GM19035 (cell line): ENCODE data around the gene ATXN1.
"Not testable (repeated sequence)": the region's sequence is repeated elsewhere in the genome, so short reads cannot be mapped to it uniquely, and the experiment has no call there.

Experiments used
- ATAC-seq: cut with Tn5 transposase; IDR thresholded peaks from one replicate; pipeline ENCODE4 v1.9.1; 2021; ENCODE audit not compliant: unreplicated experiment

The ATXN1 gene

GRCh38 chr6:16702627-16703378 is 58.5 kb downstream of the ATXN1 start:
- not testable (repeated sequence) for ATAC-seq

DNA sequence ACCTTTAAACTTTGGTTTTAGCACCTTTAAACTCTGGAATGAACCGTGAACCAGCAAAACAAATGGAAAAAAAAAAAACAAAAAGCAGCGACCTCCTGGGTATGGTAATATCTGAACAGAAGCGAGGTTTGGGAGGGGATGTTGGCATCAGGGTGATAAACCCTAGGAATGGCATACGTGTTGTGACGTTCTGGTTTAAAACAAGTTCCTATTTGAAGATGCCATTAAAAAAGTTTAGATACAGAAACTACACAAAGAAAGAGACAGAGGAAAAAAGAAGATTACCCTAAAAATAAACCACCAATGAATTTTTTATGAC is 60.4 kb downstream of the ATXN1 start:
- no peak for ATAC-seq

DNA sequence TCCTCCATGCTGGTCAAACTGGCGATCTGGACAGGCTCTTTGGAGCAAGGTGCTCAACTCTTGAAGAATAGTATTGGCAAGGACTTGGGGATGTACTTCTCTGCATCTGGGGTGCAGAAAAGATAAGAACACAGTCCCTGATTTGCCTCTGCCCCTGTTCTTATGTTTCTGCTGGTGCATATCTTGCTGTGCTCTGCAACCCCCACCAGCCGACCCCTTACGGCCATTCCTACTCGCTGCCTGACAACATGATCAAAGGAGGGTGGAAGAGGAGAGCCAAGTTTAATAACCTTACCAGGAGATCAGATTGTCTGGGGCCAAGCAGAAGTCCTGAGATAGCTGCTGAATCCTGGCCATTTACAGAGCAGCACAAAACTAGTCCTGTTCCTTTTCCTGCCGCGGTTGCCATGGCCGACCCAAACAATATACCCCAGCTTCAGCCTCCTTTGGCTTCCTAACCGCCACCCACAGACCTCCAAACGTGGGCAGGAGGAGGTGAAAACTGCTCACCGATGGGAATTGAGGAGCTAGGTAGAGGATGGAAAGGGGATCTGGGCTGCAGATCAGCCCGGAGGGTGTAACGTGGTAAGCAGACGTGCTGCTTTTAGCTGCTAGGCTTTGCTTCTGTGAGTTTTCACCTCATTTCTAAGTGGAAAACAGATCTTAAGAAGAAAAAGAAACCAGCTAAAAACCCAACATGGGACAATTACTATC is 60.9 kb downstream of the ATXN1 start:
- no peak for ATAC-seq

- no peak for ATAC-seq
Observed at GRCh38 chr6:16698997-16699868, 62.0 kb downstream of the ATXN1 start.

DNA sequence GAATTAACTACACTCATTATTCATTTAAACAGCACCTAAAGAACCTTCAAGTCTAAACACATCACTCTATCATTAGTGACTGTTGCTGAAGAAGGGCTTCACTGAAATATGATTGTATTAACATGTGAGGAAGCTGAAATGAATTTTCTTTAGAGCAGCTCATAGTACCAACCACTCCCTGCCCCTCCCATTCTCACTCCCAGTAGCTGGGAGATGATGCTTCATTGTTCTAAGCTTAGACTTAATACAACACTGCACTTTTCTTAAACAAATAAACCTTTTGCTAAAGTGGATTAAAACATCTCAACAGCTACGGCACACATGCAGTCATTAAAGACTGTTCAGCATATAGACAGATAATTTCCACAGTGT is 63.1 kb downstream of the ATXN1 start:
- ATAC-seq: no peak

- no peak for ATAC-seq
Observed at GRCh38 chr6:16697437-16698161, 63.7 kb downstream of the ATXN1 start.

GRCh38 chr6:16696496-16696895 is 64.8 kb downstream of the ATXN1 start:
- no peak for ATAC-seq

DNA sequence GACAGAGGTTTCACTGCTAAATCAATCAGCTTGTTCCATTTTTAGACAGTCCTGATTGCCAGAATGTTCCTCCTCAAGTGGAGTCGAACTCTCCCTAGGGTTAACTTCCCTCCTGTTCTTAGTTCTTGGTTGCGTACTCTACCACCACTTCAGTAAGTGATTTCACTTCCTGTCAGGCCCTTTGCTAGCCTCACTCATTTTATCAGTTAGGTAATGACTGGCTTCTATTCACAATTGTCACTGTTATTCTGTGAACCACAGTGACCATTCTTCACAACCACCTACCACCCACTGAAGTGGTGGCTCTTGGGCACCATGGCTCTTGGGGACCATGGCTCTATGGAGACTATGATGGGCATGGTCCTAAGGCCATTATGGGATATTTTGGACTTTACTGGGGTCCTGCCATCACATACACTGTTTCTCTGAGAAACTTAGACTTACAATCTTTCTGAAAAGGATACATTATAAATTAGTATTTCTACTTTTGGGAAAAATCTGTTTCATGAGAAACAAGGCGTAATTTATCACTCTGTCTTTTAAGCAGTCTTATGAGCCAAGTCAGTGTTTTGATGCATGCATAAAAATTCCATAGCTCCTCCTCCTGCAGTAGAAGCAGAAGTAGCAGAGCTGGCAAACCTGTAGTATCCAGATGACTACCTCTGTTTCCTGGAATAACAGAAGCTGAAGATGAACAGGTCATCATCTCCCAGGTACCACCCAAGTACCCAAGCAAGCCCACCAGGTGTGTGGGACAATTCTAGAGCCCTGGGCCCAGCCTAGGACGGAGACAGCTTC is 66.3 kb downstream of the ATXN1 start:
- ATAC-seq: peak; percentile 63

DNA sequence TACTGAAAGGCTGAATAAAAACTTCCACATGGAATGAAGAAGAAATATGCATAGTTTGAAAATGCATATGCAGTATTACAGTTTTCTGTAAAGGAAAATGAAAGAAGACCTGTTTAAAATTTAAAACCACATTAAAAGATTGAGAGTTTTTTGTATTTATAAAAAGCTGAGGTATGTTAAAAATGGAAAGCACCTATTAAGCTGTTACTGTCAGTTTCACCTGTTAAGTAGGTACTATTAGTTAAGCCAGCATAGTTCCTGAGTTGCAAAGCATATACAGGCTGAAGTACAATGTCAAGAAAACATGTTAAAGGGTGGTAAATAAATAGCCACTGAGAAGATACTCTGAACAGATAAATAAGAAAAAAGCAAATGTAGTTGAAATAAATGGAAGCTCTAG is 69.9 kb downstream of the ATXN1 start:
- no peak for ATAC-seq

DNA sequence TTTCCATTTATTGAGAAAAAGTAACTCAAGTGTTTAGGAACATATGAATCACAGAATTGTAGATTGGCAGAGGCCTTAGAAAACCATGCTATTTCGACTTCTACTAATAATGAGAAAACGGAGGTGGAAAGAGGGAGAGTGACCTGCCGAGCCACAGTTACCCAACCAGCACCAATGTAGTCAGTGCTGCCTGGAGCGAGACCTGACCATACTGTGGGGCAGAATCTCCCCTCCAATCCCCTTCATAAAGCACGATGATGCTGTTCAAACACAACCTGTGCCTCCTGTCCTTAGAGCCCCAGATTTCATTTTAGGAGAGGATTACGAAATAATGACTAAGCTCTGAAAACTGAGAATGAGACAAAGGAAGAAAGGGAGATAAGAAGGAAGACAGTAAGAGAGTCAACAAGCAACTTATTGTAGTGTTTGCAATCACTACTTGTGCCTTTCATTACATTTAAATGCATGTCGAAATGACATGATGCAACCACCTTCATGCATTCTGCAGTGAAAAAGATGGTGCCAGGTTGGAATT is 70.6 kb downstream of the ATXN1 start:
- ATAC-seq: peak; percentile 71

DNA sequence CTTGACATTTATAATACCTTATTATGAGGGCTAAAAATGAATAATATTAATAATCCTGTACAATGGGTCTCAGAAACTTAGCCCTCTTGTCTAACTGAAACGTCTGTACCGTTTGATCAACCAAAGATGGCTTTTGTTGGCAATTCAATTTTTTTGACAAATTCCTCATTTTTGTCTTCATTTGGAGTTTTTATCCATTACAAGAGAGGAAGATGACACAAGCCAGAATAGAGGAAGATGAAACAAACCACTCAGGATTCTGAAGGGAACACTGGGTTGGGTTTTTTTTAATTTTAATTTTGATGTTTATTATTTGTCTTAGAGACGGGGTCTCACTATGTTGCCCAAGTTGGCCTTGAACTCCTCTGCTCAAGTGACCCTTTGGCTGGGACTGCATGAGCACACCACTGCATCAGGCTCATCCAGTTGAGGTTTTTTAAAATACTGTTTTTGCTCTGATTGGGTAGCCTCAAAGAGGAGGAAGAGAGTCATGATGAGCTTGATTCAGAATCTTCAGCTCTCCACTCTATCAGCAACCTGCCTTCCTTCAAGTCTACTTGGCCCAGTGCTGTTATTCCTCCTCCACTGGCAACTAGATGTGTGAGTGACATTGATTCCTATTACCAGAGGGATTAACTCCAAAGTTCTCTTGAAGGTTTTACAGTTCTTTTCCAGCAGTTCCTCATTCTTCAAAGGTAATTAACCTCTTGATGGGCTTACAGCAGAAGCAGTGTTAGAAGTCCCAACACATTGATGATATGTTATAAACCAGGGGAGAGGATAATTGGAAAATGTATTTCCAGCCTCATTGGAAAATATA is 71.3 kb downstream of the ATXN1 start:
- ATAC-seq: no peak

GRCh38 chr6:16688984-16689636 is 72.2 kb downstream of the ATXN1 start:
- ATAC-seq: no peak

GRCh38 chr6:16688436-16688835 is 72.8 kb downstream of the ATXN1 start:
- ATAC-seq: no peak

- no peak for ATAC-seq
Observed at GRCh38 chr6:16687045-16687444, 74.2 kb downstream of the ATXN1 start.

DNA sequence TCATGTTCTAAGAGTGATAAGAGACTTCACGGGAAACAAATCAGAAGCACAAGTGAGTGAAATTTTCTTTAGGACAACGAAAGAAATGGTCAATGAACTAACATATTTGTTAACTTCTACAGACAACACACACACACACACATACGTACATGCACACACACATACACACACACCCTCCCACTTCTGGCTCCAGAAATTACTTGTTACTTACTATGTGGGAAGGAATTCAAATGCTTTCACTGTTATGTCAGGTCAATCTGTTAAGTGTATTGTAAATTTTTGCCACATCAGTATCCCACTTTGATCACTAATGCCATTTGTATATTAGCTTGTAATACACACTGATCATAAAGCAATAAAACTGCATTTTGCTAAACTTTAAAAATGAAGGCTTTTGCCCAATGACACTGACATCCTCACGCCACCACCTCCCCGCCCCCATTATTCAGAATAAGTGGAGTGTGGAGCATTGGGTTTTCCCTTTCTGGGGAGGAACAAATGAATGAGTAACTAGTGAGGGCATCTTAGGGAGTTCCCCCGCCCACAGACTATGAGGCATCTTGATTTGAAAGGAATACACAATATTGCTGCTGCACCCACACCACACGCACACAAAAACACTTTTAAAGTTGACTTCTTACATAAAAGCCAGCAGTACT is 76.2 kb downstream of the ATXN1 start:
- peak; percentile 55 for ATAC-seq

DNA sequence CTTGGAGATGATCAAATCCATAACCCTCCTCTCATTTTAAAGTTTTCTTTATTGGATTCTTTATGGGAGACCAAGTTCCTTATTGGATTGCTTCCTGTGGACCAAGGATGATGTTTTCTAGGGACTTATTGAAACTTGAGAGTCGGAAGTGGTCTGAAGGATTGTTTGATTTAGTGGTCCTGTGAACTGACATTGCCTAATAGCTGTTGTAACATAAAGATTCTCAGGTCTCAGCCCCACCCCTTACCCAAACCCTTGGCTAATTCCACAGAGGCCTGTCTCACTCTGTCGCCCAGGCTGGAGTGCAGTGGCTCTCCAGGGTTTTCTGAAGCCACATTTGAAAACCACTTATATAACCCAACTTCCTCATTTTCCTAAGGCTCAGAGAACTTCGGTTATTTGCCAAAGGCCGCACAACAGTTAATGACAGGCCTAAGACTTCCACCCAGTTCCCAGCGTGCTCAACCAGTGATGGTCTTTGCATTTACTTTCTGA is 77.0 kb downstream of the ATXN1 start:
- ATAC-seq: no peak

DNA sequence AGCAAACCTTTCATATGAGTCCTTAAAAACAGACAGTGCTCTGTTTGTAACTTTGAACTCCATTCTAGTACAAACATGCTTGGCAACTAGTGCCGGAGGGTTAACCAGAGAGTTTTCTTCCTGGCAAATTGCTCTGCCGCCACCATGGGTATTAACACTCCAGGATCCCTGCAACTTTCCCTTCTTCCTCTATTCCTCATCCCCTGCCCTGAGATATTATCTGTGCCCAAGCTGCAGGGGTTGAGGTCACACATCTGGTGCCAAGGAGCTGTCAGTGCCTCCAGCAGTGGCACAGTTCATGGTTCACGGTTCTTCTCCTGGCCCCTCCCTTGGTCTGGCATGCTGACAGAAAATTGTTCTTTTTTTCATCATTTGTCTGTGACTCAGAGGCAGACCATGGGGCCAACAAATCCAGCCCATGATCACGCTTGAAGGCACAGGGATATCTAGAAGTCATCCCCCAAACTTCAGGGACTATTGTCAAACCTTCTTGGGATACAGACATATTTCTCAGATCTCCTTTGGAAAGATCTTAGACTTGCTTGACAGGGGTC is 77.5 kb downstream of the ATXN1 start:
- ATAC-seq: no peak
